ENCODE measurements around the gene BUD23. TPM values are rescaled to one million over a fixed set of nuclear protein-coding genes. Genes with fewer than 3 reads are reported as not detected.

BUD23 gene
- total and polyA plus RNA-seq, 2 experiments from 2014 or later, result 63.9 to 170 TPM

DNA sequence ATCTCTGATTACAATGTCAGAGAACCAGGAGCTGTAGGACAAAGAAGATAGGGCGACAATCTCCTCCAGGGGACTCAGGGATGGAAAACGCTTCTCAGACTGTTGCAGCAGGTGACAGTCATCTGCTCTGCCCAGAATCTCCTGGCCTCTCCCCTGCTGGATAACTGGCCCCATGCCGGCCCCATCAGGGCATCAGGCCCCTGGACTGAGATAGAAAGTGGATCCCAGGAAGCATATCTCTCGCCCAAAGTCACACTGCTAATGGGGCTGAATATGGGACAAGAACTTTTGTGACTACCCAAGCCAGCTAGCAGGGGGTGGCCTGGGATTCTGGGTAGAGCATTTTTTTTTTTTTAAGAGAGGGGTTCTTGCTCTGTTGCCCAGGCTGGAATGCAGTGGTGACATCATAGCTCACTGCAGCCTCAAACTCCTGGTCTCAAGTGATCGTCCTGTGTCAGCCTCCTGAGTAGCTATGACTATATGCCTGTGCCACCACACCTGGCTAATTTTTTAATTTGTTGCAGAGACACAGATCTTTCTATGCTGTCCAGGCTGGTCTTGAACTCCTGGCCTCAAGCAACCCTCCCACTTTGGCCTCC is 38.6 kb upstream of the BUD23 start:
- Histone ChIP-seq H3K27me3 (peaks cover 53% of the 10 kb centered on the region), H3K4me3 (no peak overlapping the region), H3K27ac (no peak overlapping the region), H3K4me1 (ENCODE audit: low read depth) (no peaks in the 10 kb centered on the region), H3K36me3 (no peaks in the 10 kb centered on the region), H3K9me3 (ENCODE audit: low read depth) (no peaks in the 10 kb centered on the region)
- TF ChIP-seq, protein P1, sequence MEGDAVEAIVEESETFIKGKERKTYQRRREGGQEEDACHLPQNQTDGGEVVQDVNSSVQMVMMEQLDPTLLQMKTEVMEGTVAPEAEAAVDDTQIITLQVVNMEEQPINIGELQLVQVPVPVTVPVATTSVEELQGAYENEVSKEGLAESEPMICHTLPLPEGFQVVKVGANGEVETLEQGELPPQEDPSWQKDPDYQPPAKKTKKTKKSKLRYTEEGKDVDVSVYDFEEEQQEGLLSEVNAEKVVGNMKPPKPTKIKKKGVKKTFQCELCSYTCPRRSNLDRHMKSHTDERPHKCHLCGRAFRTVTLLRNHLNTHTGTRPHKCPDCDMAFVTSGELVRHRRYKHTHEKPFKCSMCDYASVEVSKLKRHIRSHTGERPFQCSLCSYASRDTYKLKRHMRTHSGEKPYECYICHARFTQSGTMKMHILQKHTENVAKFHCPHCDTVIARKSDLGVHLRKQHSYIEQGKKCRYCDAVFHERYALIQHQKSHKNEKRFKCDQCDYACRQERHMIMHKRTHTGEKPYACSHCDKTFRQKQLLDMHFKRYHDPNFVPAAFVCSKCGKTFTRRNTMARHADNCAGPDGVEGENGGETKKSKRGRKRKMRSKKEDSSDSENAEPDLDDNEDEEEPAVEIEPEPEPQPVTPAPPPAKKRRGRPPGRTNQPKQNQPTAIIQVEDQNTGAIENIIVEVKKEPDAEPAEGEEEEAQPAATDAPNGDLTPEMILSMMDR (IDR thresholded peaks at IDR 0.05; ENCODE audit: low read depth, low read length), result no peak
- DNase-seq (ENCODE audit: low read depth in 1 of 2, low spot score in 1 of 2), result no peak

DNA sequence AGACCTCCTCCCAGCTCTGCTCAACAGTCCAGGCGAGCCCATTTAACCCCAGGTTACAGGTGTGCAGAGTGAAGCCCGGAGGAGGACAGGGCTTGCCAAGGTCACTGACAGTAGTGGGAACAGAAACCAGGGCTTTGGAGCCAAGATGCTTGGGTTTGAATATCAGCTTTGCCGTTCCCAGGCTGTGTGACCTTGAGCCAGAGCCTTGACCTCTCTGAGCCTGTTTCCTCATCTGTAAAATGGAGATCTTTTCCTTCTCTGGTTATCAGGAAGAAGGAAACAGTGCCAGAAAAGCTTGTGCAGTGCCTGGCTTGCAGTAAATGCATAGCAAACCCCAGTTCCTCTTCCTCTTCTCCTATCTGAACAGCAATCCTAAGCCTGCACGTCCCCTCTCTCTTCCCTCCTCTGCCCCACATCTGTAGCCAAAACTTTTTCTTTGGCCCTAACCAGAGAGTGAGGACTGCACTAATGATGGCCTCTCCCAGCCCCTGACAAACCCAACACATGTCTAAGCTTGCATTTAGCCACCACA is 37.7 kb upstream of the BUD23 start:
- no peak for DNase-seq (ENCODE audit: low read depth in 1 of 2, low spot score in 1 of 2)
- Histone ChIP-seq H3K27me3 (peaks cover 62% of the 10 kb centered on the region), H3K4me1 (ENCODE audit: low read depth) (no peaks in the 10 kb centered on the region), H3K4me3 (no peak overlapping the region), H3K9me3 (ENCODE audit: low read depth) (no peaks in the 10 kb centered on the region), H3K36me3 (no peaks in the 10 kb centered on the region), H3K27ac (no peak overlapping the region)
- TF ChIP-seq, protein P1 (IDR thresholded peaks at IDR 0.05; ENCODE audit: low read depth, low read length), result no peak

DNA sequence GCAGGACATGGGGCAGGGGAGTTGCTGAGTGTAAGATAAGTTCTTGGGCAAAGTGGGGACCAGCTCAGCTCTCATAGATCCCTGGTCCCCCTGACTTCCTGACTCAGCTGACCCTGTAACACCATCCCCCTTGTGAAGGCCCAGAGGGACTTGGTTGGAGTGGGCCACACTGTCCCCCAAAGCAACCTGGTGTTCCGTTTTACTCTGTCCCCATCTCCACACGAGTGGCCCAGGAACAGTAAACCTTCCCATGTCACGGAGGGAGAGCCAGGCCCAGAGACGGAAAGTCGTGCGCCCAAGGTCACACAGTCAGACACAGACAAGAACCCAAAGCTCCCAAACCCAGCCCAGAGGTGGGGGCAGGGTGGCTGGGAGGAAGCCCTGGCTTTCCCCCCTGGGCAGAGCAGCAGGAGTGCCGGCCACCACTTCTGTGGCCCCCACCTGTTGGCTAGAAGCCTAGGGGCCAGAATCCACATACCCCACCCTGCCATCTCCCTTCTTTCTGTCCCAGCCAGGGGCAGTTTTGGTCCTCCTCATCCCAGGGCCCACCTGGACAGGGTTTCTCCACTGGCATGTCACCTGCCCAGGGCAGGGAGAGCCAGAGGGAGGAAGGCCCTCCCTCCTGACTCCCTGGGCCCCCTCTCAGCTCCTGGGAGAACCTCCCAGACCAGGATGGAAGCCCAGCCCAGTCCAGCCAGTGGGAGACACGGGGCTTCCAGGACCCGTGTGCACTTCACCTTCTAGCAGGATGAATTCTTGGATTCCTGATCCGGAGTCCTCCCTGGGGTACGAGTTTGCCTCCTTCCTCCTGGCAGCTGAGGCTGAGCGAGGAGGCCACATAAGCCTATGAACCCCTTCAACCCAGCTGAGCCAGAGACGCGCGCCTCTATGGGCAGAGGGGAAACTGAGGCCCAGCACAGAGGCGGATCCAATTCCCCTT is 36.3 kb upstream of the BUD23 start:
- H3K9me3 ChIP-seq (ENCODE audit: low read depth), result no peaks in the 10 kb centered on the region
- no peak overlapping the region for H3K27ac ChIP-seq
- no peaks in the 10 kb centered on the region for H3K36me3 ChIP-seq
- TF ChIP-seq, protein P1 (IDR thresholded peaks at IDR 0.05; ENCODE audit: low read depth, low read length), result no peak
- DNase-seq (ENCODE audit: low read depth in 1 of 2, low spot score in 1 of 2), result no peak
- H3K4me1 ChIP-seq (ENCODE audit: low read depth), result no peaks in the 10 kb centered on the region
- peaks cover 72% of the 10 kb centered on the region for H3K27me3 ChIP-seq
- no peak overlapping the region for H3K4me3 ChIP-seq

DNA sequence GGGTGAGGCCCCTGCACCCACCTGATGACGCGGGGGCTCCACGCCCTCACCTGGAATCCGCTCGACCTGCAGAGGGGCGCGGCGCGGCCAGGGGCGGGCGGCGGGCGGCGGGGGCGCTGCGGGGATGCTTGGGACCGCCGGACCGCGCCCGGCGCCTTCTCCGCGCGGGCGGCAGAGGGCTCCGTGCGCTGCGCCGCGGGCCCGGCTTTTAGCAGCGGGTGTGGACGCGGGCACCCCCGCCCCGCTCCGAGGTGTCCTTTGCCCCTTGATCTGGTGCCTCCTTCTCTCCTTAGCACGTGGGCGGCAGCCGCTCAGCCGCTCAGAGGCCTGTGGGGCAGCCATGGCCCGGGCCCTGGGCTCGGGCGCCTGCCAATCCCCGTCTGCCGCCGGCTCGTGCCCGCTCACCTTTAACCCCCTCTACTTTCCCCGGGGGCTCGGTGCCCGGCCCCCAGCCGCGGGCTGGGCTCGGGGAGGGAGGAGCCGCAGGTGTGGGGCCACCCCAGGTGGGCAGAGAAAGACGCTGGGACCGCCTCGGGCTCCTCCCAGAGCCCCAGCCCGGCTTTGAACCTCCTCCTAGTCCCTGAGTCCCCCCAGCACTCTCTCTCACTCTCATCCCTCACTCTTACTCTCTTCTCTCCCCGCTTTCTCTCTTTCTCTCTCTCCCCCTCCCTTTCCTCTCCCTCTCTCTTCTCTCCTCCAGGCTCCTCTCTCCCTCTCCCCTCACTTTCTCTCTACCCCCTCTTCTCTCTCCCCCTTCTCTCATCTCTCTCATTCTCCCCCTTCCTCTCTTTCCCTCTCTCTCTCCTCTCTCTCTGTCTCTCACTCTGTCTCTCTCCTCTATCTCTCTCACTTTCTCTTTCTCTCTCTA is 35.4 kb upstream of the BUD23 start:
- DNase-seq (ENCODE audit: low read depth in 1 of 2, low spot score in 1 of 2), result peak in 1 of 2 donors; percentile 43
- Histone ChIP-seq H3K27me3 (peaks cover 75% of the 10 kb centered on the region), H3K27ac (no peak overlapping the region), H3K4me1 (ENCODE audit: low read depth) (no peaks in the 10 kb centered on the region), H3K36me3 (no peaks in the 10 kb centered on the region), H3K4me3 (peak overlapping the region; percentile 26), H3K9me3 (ENCODE audit: low read depth) (no peaks in the 10 kb centered on the region)
- TF ChIP-seq, protein P1 (IDR thresholded peaks at IDR 0.05; ENCODE audit: low read depth, low read length), result no peak

Data from cardiac muscle cell (in vitro differentiated cells and primary cell).